ENCODE measurements around the gene CCDC88A.
"Not testable (repeated sequence)": the region's sequence is repeated elsewhere in the genome, so short reads cannot be mapped to it uniquely, and the experiment has no call there.

Gene CCDC88A

GRCh38 chr2:55384786-55385185 lies 34.9 kb downstream of the CCDC88A start:
- FAIRE-seq = no peak

GRCh38 chr2:55371376-55371775 lies 48.3 kb downstream of the CCDC88A start:
- FAIRE-seq = no peak

DNA sequence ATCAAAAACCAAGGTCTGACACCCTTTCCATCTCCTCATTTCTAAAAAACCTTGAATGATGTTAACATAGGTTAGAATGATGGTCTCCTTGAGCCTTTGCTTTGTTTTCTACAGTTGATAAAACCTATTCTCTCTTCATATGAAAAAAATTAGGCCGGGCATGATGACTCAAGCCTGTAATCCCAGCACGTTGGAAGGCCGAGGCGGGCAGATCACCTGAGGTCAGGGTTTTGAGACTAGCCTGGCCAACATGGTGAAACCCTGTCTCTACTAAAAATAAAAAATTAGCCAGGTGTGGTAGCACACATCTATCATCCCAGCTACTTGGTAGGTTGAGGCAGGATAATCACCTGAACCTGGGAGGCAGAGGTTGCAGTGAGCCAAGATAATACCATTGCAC lies 49.4 kb downstream of the CCDC88A start:
- no peak for FAIRE-seq

DNA sequence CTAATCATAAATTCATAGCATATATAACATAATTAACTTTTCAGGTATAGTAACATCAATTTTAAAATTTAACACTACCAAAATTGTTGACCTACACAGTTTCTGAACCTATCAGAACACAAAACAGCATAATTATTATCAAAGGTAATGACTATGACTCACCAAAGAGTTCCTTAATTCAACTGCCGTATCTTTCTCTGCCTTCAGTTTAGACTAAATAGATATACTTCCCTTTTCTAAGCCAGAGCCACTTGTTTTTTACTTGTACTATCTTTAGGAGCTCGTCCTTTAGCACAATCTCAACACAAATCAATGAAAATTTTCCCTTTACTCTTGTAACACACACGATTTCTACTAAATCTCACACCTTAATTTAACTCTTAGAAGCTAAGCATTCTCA lies 54.4 kb downstream of the CCDC88A start:
- FAIRE-seq = no peak

- FAIRE-seq = peak; percentile 11
Measured at GRCh38 chr2:55364189-55365055, 55.2 kb downstream of the CCDC88A start.

GRCh38 chr2:55363636-55364035 lies 56.0 kb downstream of the CCDC88A start:
- no peak for FAIRE-seq

DNA sequence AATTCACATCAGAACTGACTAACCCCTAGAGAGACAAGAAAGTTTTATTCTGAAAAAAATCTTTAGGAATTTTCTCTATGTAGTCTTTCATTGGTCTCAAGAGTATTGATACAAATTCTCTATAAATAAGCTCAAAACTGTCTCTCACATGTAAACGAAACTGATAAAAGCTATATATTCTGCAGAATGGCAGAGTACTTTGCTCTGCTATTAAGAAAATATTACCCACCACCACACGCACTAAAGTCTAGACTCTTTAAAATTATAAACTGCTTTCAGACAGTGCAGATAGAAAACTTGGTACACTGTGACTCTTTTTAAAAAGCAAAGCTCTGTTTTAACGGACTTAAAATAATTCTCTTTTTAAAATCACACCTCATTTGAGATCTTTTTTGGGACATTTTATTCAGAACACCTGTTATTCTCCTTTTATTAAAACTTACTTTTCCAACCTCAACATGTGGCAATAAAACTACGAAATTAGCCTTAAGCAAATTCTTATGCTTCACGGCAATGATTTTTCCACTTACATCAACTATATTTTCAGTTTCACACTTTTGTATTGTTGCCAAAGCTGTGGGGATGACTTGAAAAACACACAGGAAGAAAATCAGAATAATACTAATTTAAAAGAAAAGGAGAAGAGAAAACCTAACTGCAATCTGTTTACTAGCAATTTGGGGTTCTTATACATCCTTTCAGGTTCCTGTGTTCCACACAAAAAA lies 58.0 kb downstream of the CCDC88A start:
- FAIRE-seq = no peak

GRCh38 chr2:55358451-55358850 lies 61.2 kb downstream of the CCDC88A start:
- no peak for FAIRE-seq

DNA sequence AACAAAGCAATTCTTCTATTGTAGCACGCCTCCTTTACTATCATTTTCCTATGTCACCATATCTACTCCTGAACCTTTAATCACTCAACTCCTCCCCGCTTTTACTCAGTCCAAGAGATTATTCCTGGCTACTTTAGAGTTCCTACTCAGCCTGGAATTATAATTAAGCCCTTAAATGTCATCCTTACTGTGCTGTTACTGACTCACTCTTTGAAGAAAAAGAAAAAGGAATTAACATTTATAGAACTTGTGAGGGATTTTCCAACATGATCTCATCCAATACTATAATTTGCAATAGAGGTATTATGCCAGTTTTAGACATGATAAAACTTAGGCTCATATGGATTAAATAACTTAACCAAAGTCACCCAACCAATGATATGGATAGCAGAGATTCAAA lies 61.7 kb downstream of the CCDC88A start:
- FAIRE-seq = no peak

DNA sequence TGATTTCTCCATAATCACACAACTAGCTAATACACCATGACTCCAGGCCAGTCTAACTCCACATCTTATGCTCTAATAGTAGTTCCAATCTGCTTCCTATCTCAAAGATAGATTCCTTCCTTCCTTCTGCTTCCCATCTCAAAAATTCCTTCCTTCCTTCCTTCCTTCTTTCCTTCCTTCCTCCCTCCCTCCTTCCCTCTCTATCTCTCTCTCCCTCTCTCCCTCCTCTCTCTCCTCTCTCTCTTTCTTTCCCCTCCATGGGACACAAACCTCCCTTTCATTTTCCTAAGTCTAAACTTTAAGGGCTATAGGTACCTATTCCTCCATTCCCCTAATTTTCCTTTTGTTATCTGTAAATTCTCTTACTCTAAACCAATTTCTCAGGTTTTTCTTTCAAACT lies 62.5 kb downstream of the CCDC88A start:
- no peak for FAIRE-seq

GRCh38 chr2:55356136-55356535 lies 63.5 kb downstream of the CCDC88A start:
- not testable (repeated sequence) for FAIRE-seq

DNA sequence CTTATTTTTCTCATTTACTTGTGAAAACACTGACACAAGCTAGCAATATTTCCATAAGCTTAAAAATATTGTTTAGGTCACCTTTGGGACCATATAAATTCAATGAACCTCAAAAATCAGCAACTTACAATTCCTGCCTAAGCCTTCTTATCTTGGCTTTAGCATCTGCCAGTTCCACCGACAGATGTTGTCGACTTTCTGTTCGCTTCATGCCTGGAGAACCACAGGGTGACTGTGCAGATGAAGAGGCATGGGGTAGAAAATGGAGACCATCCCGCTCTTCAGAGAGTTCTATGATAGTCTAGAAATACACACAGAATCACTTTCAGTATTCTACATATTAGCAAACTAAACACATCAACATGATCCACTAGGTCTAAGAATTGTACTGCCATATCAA lies 64.2 kb downstream of the CCDC88A start:
- no peak for FAIRE-seq

DNA sequence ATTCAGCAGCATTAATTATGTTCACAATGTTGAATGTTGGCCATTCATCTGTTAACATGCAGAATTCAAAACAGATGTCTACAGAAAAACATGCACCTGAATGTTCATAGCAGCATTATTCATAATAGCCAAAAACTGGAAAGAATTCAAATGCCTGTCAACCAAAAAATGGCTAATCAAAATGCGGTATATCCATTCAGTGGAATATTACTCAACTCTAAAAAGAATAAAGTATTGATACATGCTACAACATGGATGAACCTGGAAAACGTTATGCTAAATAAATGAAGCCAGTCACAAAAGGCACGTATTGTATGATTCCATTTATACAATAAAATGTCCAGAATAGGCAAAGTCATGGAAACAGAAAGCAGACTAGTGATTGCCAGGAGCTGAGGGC lies 68.0 kb downstream of the CCDC88A start:
- FAIRE-seq = no peak

DNA sequence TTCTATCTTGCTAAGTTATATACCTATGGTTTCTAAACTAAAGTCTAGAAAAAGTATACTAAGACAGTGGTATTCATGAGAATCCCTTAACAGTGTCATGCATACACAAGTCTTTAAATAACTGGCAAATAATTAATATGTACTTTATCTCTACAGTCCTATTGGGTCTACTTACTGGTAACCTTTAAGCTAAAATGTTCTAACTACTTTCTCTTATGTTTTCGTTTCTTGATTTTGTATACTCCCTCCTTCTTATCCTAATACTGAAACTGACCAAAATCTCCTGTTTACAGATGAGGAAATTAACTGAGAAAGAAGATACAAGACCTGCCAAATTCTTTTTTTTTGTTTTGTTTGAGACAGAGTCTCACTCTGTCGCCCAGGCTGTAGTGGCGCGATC lies 74.6 kb downstream of the CCDC88A start:
- FAIRE-seq = peak; percentile 17

DNA sequence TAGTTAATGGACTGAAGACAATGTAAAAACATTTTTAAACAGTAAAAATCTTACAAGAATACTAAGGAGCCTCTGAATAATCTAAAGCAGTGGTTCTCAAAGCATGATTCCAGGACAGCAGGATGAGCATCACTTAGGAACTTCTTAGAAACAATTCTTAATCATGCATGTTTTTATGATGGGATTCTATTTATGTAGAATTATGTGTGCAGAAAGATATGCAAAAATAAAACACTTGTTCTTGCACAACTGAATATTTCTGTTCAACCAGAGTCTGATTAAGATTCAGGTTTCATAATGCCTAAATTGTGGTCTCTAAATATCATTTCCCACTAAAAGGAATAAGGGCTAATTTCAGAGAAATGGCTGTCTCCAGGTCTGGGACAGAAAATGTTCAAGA lies 81.4 kb downstream of the CCDC88A start:
- FAIRE-seq = no peak

GRCh38 chr2:55334728-55335127 lies 84.9 kb downstream of the CCDC88A start:
- peak; percentile 52 for FAIRE-seq

DNA sequence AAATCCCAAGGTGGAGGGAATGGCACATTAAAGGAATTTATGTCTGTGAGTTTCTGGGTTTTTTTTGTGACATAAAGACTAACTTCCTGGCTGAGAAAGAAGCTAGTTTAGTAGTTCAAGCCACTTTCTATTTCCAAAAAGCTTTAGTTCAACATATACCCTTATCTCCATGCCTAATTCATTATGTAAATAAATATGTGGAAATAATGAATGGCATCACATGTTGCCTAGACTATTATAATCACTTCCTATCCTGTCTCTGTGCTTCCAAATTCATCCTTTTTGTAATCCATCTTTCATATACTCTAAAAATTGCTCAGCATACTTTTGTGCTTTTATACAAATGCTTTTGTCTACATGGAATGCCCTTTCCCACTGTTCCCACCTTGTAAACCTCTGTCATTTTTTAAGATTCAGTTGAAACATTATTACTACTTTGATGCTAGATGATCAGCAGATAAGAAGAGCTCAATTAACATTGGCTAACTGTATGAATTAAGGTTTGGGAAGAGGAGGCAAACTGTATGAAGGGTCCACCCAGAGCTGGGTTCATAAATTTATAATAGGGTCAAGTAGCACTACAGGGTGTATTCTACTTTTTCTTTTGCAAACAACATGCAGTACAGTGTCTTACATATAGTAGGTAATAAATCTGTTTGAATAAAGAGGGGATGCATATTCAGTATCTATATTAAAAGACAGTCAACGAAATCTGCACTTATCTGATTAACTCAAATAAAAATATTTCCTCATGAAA lies 88.9 kb downstream of the CCDC88A start:
- FAIRE-seq = no peak

DNA sequence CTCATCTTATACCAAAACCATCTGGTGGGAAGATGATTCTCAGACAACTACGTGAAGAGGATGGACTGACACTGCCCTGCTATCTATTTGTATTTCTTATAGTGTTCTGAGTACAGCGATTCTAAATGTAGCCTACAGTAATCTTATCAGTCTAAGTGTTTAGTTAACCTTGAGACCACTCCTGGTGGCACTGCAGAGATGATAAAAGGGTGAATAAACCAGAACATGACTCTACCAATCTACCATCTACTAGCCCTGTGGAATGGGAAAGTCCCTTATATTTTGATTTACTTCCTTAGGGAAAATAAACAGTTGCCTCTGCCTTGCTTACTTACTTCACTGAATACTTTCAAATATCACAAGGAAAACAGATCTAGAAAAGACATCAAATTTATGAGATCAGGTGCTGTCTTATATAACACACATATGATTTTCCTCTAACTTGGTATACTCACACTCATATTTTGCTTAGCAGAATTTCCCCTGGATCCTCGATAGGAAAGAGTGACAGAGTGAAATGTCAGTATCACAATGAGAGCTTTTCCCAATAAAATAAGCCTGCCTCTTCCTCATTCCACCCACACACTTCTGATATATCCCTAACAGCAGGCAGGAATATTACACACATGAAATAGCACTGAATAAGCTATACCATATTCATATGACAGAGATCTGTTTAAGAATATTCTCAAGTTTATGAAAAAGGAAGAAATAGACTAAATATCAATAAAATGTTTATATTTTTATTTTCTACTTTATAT lies 92.0 kb downstream of the CCDC88A start:
- FAIRE-seq = no peak

DNA sequence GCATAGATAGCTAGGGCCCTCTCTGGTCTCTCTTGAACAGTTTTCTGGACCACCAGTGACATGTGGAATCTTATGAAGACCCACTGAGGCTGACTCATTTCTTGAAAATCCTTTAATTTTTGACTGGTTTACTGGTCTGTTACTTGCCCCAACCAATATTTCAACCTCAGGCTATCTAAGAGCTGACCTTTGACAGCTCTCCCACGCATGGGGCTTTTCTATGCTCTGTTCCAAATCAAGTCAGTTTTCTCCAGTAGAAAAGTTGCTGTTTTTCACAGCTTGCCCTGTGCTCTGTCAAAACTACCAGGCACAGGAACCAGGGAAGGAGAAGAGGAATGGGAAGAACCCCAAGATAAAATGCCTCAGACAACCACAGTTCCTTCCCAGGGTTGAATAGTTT lies 104.7 kb downstream of the CCDC88A start:
- no peak for FAIRE-seq

GRCh38 chr2:55311444-55311870 lies 108.2 kb downstream of the CCDC88A start:
- FAIRE-seq = no peak

DNA sequence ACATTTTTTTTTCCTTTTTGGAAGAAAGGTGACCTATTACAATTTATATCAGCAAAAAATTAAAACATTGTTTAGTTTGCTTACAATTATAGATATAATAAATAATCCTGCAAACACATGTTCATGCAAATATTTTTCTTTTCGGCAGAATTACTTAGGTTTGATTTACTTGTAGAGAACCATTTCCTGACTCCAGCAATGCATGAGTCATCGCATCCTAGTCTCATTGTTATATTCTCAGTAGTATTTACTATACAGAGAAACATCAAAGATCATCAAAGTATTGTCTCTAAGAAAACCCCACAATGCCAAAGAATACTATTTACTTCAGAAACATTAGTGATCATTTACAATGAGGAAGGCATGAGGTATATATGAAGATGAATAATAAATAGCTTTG lies 110.2 kb downstream of the CCDC88A start:
- peak; percentile 36 for FAIRE-seq

DNA sequence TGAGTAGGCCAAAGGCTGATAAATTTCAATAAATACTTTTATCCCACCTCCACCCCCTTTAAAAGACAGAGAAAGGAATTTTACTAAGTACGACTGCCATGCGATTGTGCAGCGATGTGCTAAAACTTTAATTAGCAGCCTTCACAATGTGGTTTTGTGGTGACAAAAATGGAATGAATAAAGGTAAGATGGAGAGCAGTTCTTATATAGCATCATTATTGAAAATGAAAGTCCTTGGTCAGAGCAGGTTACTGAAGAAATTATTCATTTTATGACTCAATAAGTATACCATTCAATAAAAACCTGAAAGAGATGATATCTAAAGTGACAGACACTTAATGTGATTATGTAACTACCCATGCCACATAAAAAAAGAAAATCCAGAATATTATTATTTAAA lies 117.4 kb downstream of the CCDC88A start:
- no peak for FAIRE-seq

- peak; percentile 53 for FAIRE-seq
Measured at GRCh38 chr2:55301277-55301676, 118.4 kb downstream of the CCDC88A start.
